KOPT-K1 (cell line): ENCODE measurements around the gene DDX1.
A peak's percentile ranks its signal among the peaks of the same experiment; 100 is the strongest.

ENCODE experiments used
- H3K27ac ChIP-seq: fragments of 200-600 bp; sonication (generic); 2 replicates; pipeline ENCODE4 v1.5.1; 2016; ENCODE audit warnings: antibody characterized with exemption, mild to moderate bottlenecking, low read depth, low read length; ENCODE audit not compliant: poor library complexity, severe bottlenecking
- H3K36me3 ChIP-seq: fragments of 200-600 bp; sonication (generic); 2 replicates; pipeline ENCODE4 v1.5.1; 2017; ENCODE audit warnings: antibody characterized with exemption, mild to moderate bottlenecking, low read length, moderate library complexity; ENCODE audit not compliant: insufficient read depth
- H3K9me3 ChIP-seq: fragments of 200-600 bp; sonication (generic); 2 replicates; pipeline ENCODE4 v1.5.1; 2017; ENCODE audit warnings: antibody characterized with exemption, low read length, mild to moderate bottlenecking; ENCODE audit not compliant: insufficient read depth, poor library complexity, severe bottlenecking

Gene DDX1

GRCh38 chr2:15579641-15580040, 12.0 kb upstream of the DDX1 start:
- no peak overlapping the region for H3K27ac ChIP-seq
- no peaks in the 10 kb centered on the region for H3K9me3 ChIP-seq
- H3K36me3 ChIP-seq, result no peaks in the 10 kb centered on the region

- no peaks in the 10 kb centered on the region for H3K36me3 ChIP-seq
- H3K27ac ChIP-seq, result no peak overlapping the region
- H3K9me3 ChIP-seq, result no peaks in the 10 kb centered on the region
These were observed 11.2 kb upstream of the DDX1 start for GRCh38 chr2:15580451-15580850.

GRCh38 chr2:15582710-15583357, 8.8 kb upstream of the DDX1 start:
- Histone ChIP-seq H3K27ac (no peak overlapping the region), H3K9me3 (no peaks in the 10 kb centered on the region), H3K36me3 (no peaks in the 10 kb centered on the region)

- Histone ChIP-seq H3K36me3 (no peaks in the 10 kb centered on the region), H3K9me3 (no peaks in the 10 kb centered on the region)
These were observed 7.8 kb upstream of the DDX1 start for GRCh38 chr2:15583826-15584225.

GRCh38 chr2:15584316-15584715, 7.4 kb upstream of the DDX1 start:
- Histone ChIP-seq H3K9me3 (no peaks in the 10 kb centered on the region), H3K36me3 (no peaks in the 10 kb centered on the region), H3K27ac (no peak overlapping the region)

More at GRCh38 chr2:15583826-15584225, 7.8 kb upstream of the DDX1 start:
- H3K27ac ChIP-seq, result no peak overlapping the region

- H3K36me3 ChIP-seq, result no peaks in the 10 kb centered on the region
- no peak overlapping the region for H3K27ac ChIP-seq
- no peaks in the 10 kb centered on the region for H3K9me3 ChIP-seq
These were observed 6.8 kb upstream of the DDX1 start for GRCh38 chr2:15584767-15585469.

- no peaks in the 10 kb centered on the region for H3K36me3 ChIP-seq
- no peaks in the 10 kb centered on the region for H3K9me3 ChIP-seq
- H3K27ac ChIP-seq, result no peak overlapping the region
These were observed 3.2 kb upstream of the DDX1 start for GRCh38 chr2:15588329-15588919.

GRCh38 chr2:15591373-15591691, 336 bp upstream of the DDX1 start:
- peaks cover 21% of the 10 kb centered on the region for H3K36me3 ChIP-seq
- no peaks in the 10 kb centered on the region for H3K9me3 ChIP-seq
- H3K27ac ChIP-seq, result peak overlapping the region; percentile 81

- H3K9me3 ChIP-seq, result no peaks in the 10 kb centered on the region
- peaks cover 41% of the 10 kb centered on the region for H3K36me3 ChIP-seq
- no peak overlapping the region for H3K27ac ChIP-seq
These were observed 1.6 kb downstream of the DDX1 start for GRCh38 chr2:15593327-15593705.

- Histone ChIP-seq H3K27ac (no peak overlapping the region), H3K36me3 (peaks cover 52% of the 10 kb centered on the region), H3K9me3 (no peaks in the 10 kb centered on the region)
These were observed 2.9 kb downstream of the DDX1 start for GRCh38 chr2:15594291-15595256.

GRCh38 chr2:15595342-15595905, 3.8 kb downstream of the DDX1 start:
- no peaks in the 10 kb centered on the region for H3K9me3 ChIP-seq
- peaks cover 61% of the 10 kb centered on the region for H3K36me3 ChIP-seq

GRCh38 chr2:15595936-15596335, 4.3 kb downstream of the DDX1 start:
- Histone ChIP-seq H3K9me3 (no peaks in the 10 kb centered on the region), H3K36me3 (peaks cover 66% of the 10 kb centered on the region), H3K27ac (no peak overlapping the region)

More at GRCh38 chr2:15595342-15595905, 3.8 kb downstream of the DDX1 start:
- H3K27ac ChIP-seq, result no peak overlapping the region

- H3K27ac ChIP-seq, result no peak overlapping the region
- no peaks in the 10 kb centered on the region for H3K9me3 ChIP-seq
- H3K36me3 ChIP-seq, result peaks cover 70% of the 10 kb centered on the region
These were observed 4.7 kb downstream of the DDX1 start for GRCh38 chr2:15596350-15596749.

GRCh38 chr2:15596968-15597367, 5.3 kb downstream of the DDX1 start:
- Histone ChIP-seq H3K36me3 (peaks cover 76% of the 10 kb centered on the region), H3K27ac (no peak overlapping the region), H3K9me3 (no peaks in the 10 kb centered on the region)

GRCh38 chr2:15599994-15600393, 8.3 kb downstream of the DDX1 start:
- Histone ChIP-seq H3K27ac (no peak overlapping the region), H3K36me3 (peaks cover 99% of the 10 kb centered on the region), H3K9me3 (no peaks in the 10 kb centered on the region)
